COLO829 (cell line): ENCODE measurements around the gene HYAL2.
A peak's percentile ranks its signal among the peaks of the same experiment; 100 is the strongest.

Experiments
- DNase-seq: peaks from one replicate; pipeline ENCODE4 v3.0.0; 2012; ENCODE audit warnings: low spot score

The HYAL2 gene

GRCh38 chr3:50322386-50323091 lies at the start of gene HYAL2:
Gene HYAL2 (minus strand): TSS chr3:50322745. CDS start chr3:50320489, 2,256 bp downstream.
- DNase-seq = no peak

GRCh38 chr3:50371133-50371685 lies 48.7 kb upstream of the HYAL2 start:
- no peak for DNase-seq

- DNase-seq = peak; percentile 33
Observed at GRCh38 chr3:50370594-50370993, 48.0 kb upstream of the HYAL2 start.

GRCh38 chr3:50369012-50369670 lies 46.6 kb upstream of the HYAL2 start:
- DNase-seq = no peak

GRCh38 chr3:50365842-50366220 lies 43.3 kb upstream of the HYAL2 start:
- DNase-seq = no peak

GRCh38 chr3:50365080-50365841 lies 42.7 kb upstream of the HYAL2 start:
- DNase-seq = peak; percentile 90

- no peak for DNase-seq
Observed at GRCh38 chr3:50364573-50365079, 42.1 kb upstream of the HYAL2 start.

- no peak for DNase-seq
Observed at GRCh38 chr3:50359760-50360110, 37.2 kb upstream of the HYAL2 start.

- DNase-seq = peak; percentile 99
Observed at GRCh38 chr3:50358911-50359759, 36.6 kb upstream of the HYAL2 start, which contains the start of gene TMEM115. Gene TMEM115 (minus strand): TSS chr3:50359521. CDS start chr3:50359063, 458 bp downstream.

- no peak for DNase-seq
Observed at GRCh38 chr3:50358355-50358910, 35.9 kb upstream of the HYAL2 start.

- no peak for DNase-seq
Observed at GRCh38 chr3:50357481-50357880, 34.9 kb upstream of the HYAL2 start.

GRCh38 chr3:50356553-50356952 lies 34.0 kb upstream of the HYAL2 start:
- DNase-seq = peak; percentile 43

- no peak for DNase-seq
Observed at GRCh38 chr3:50355829-50356552, 33.4 kb upstream of the HYAL2 start.

GRCh38 chr3:50354850-50355249 lies 32.3 kb upstream of the HYAL2 start:
- DNase-seq = no peak

GRCh38 chr3:50354186-50354764 lies 31.7 kb upstream of the HYAL2 start:
- DNase-seq = no peak

- DNase-seq = no peak
Observed at GRCh38 chr3:50353245-50354004, 30.9 kb upstream of the HYAL2 start.

- DNase-seq = no peak
Observed at GRCh38 chr3:50352781-50353180, 30.2 kb upstream of the HYAL2 start.

- no peak for DNase-seq
Observed at GRCh38 chr3:50351323-50351697, 28.8 kb upstream of the HYAL2 start.
